Caco-2 (cell line): ENCODE results near the gene KCTD21. TPM values are rescaled to one million over a fixed set of nuclear protein-coding genes. Genes with fewer than 3 reads are reported as not detected.
"Not testable (repeated sequence)": the region's sequence is repeated elsewhere in the genome, so short reads cannot be mapped to it uniquely, and the experiment has no call there.

Experiments used
- BruUV-seq: library from RNA; stranded (reverse); fragments of 400-500 nt; replicated peaks from 2 replicates; lab custom pipeline; 2021; lab: Mats Ljungman, UMichigan
- CTCF ChIA-PET: fragments of 300-600 bp; sonication (Branson Sonifier 250); formaldehyde crosslinking; loops from one replicate; lab custom pipeline; 2022; ENCODE audit warnings: antibody characterized with exemption; lab: Charles Lee
- POLR2A ChIA-PET: fragments of 300-600 bp; sonication (Branson Sonifier 250); formaldehyde crosslinking; loops from one replicate; lab custom pipeline; 2022; ENCODE audit warnings: antibody characterized with exemption; lab: Charles Lee
- DNase-seq, 2 experiments: peaks; one replicate each; pipeline versions ENCODE4 v3.0.0 to v3.0.0-alpha.2; 2020 to 2022
- H3K27me3 ChIP-seq: replicated peaks from 2 replicates; pipeline ENCODE4 v1.6.0; 2011; ENCODE audit warnings: low read length; ENCODE audit not compliant: control insufficient read depth, insufficient read depth
- H3K36me3 ChIP-seq: 2 replicates; pipeline ENCODE4 v1.5.1; 2011; ENCODE audit warnings: low read length; ENCODE audit not compliant: control insufficient read depth, insufficient read depth
- H3K4me1 ChIP-seq: fragments of 250-450 bp; sonication (Bioruptor Pico); 2 replicates; pipeline ENCODE4 v1.5.1; 2020; ENCODE audit warnings: mild to moderate bottlenecking
- H3K4me3 ChIP-seq: 2 replicates; pipeline ENCODE4 v1.5.1; 2011; ENCODE audit warnings: low read depth, mild to moderate bottlenecking, control low read depth, low read length
- H3K9me3 ChIP-seq: fragments of 250-450 bp; sonication (Bioruptor Pico); 2 replicates; pipeline ENCODE4 v1.5.1; 2020; ENCODE audit warnings: mild to moderate bottlenecking, moderate library complexity
- H3K27ac Mint-ChIP-seq: one replicate; pipeline ENCODE4 v1.8.0; 2022; ENCODE audit warnings: mixed read lengths; ENCODE audit not compliant: unreplicated experiment
- H3K27me3 Mint-ChIP-seq: one replicate; pipeline ENCODE4 v1.8.0; 2022; ENCODE audit warnings: mixed read lengths; ENCODE audit not compliant: insufficient read depth, unreplicated experiment
- H3K36me3 Mint-ChIP-seq: one replicate; pipeline ENCODE4 v1.8.0; 2022; ENCODE audit warnings: mild to moderate bottlenecking, mixed read lengths; ENCODE audit not compliant: insufficient read depth, unreplicated experiment
- H3K4me1 Mint-ChIP-seq: one replicate; pipeline ENCODE4 v1.8.0; 2022; ENCODE audit warnings: low read depth, mixed read lengths; ENCODE audit not compliant: unreplicated experiment
- H3K4me3 Mint-ChIP-seq: one replicate; pipeline ENCODE4 v1.8.0; 2022; ENCODE audit warnings: mild to moderate bottlenecking, moderate library complexity, mixed read lengths; ENCODE audit not compliant: unreplicated experiment
- H3K9me3 Mint-ChIP-seq: one replicate; pipeline ENCODE4 v1.8.0; 2022; ENCODE audit warnings: mixed read lengths; ENCODE audit not compliant: unreplicated experiment
- CTCF ChIP-seq, 2 experiments: fragments of 200-600 bp in 1 of 2; IDR thresholded peaks; 1 replicate in 1 of 2; 2 replicates in 1 of 2; pipeline versions ENCODE4 v1.5.1 to v1.8.0; 2011 to 2022; ENCODE audit warnings: antibody characterized with exemption in 1 of 2, control low read depth in 1 of 2, inconsistent platforms in 1 of 2, low read depth in 1 of 2, low read length in 1 of 2, mild to moderate bottlenecking in 1 of 2, moderate library complexity in 1 of 2; ENCODE audit not compliant: insufficient read depth in 1 of 2, severe bottlenecking in 1 of 2, unreplicated experiment in 1 of 2
- intact Hi-C: fragments of 100-400 bp; cut with micrococcal nuclease; formaldehyde crosslinking; loops from one replicate; pipeline ENCODE4 v1.10.0; 2022; ENCODE audit not compliant: unreplicated experiment
- total RNA-seq: library from RNA; stranded (reverse); gene quantifications from 2 replicates; pipeline ENCODE4 v1.2.3, GENCODE V29; 2022

Gene KCTD21
- total RNA-seq, 1 experiment from 2014 or later = 6.4 TPM

DNA sequence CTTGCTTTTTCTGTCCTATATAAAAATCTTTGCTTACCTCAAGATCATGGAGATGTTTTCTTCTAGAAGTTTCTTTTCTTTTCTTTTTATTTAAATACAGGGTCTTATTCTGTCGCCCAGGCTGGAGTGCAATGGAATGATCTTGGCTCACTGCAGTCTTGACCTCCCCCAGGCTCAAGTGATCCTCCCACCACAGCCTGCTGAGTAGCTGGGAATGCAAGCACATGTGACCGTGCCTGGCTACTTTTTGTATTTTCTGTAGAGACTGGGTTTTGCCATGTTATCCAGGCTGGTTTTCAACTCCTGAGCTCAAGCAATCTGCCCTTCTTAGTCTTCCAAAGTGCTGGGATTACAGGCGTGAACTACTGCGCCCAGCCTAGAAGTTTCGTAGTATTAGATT is 45.6 kb upstream of the KCTD21 start:
- H3K36me3 ChIP-seq = no peaks in the 10 kb centered on the region
- POLR2A ChIA-PET = no interaction called here
- Mint-ChIP-seq H3K4me3 (no peak overlapping the region), H3K27ac (no peak overlapping the region), H3K27me3 (no peaks in the 10 kb centered on the region), H3K9me3 (peaks cover 12% of the 10 kb centered on the region), H3K36me3 (peaks cover 27% of the 10 kb centered on the region), H3K4me1 (no peaks in the 10 kb centered on the region)
- H3K4me3 ChIP-seq = no peak overlapping the region
- CTCF ChIA-PET = interaction anchor here (0.7 kb wide), 1 partner anchor 210 kb away, joined by 4 read pairs; no protein-coding TSS in a partner anchor
- DNase-seq = no peak
- H3K9me3 ChIP-seq = no peaks in the 10 kb centered on the region
- H3K4me1 ChIP-seq = no peaks in the 10 kb centered on the region
- no peak for TF ChIP-seq CTCF (IDR thresholded peaks at IDR 0.05; ENCODE audit: insufficient read depth in 1 of 2, low read depth in 1 of 2, low read length in 1 of 2, severe bottlenecking in 1 of 2, unreplicated experiment in 1 of 2)
- H3K27me3 ChIP-seq = no peaks in the 10 kb centered on the region
- no TSS peak for BruUV-seq
- intact Hi-C loops = no loop called here

DNA sequence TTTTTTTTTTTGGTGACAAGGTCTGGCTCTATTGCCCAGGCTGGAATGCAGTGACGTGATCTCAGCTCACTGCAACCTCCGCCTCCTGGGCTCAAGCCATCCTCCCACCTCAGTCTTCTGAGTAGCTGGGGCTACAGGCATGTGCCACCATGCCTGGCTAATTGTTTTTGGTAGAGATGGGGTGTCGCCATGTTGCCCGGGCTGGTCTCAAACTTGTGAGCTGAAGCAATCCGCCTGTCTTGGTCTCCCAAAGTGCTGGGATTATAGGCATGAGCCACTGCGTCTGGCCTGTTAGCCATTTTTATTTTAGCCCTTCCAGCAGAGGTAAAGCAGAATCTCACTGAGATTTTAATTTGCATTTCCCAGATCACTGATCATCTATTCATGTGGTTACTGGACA is 44.6 kb upstream of the KCTD21 start:
- H3K4me1 ChIP-seq, H3K27me3 Mint-ChIP-seq, H3K9me3 ChIP-seq, H3K27me3 ChIP-seq, BruUV-seq, intact Hi-C loops, POLR2A ChIA-PET, H3K4me1 Mint-ChIP-seq, H3K4me3 ChIP-seq, H3K36me3 ChIP-seq, H3K27ac Mint-ChIP-seq, CTCF ChIA-PET, H3K4me3 Mint-ChIP-seq, DNase-seq: not testable (repeated sequence)
- Mint-ChIP-seq H3K9me3 (peaks cover 11% of the 10 kb centered on the region), H3K36me3 (peaks cover 21% of the 10 kb centered on the region)

- BruUV-seq = no TSS peak
- intact Hi-C loops = no loop called here
- no peak for DNase-seq
- no peaks in the 10 kb centered on the region for H3K27me3 Mint-ChIP-seq
- ChIA-PET POLR2A (no interaction called here), CTCF (no interaction called here)
- TF ChIP-seq CTCF (IDR thresholded peaks at IDR 0.05; ENCODE audit: insufficient read depth in 1 of 2, low read depth in 1 of 2, low read length in 1 of 2, severe bottlenecking in 1 of 2, unreplicated experiment in 1 of 2) = no peak
- Histone ChIP-seq H3K9me3 (no peaks in the 10 kb centered on the region), H3K27me3 (no peaks in the 10 kb centered on the region), H3K36me3 (no peaks in the 10 kb centered on the region), H3K4me1 (no peaks in the 10 kb centered on the region), H3K4me3 (no peak overlapping the region)
- peaks cover under 1% of the 10 kb centered on the region for H3K9me3 Mint-ChIP-seq
- H3K27ac Mint-ChIP-seq = no peak overlapping the region
- peaks cover 16% of the 10 kb centered on the region for H3K36me3 Mint-ChIP-seq
- H3K4me1 Mint-ChIP-seq = no peaks in the 10 kb centered on the region
- H3K4me3 Mint-ChIP-seq = no peak overlapping the region
Observed at GRCh38 chr11:78231962-78232501, 43.6 kb upstream of the KCTD21 start.
